GM19193 (cell line): ENCODE results near the gene HNRNPU.

Experiments
- POLR2A ChIP-seq: IDR thresholded peaks from 4 replicates; pipeline ENCODE4 v1.6.1; 2011; ENCODE audit not compliant: insufficient read depth, insufficient read length; ENCODE audit errors: extremely low read depth

Gene HNRNPU

GRCh38 chr1:244835276-244836134 is 28.8 kb downstream of the HNRNPU start, which contains the start of gene COX20:
Gene COX20, plus strand, starts transcription at chr1:244835658. Its CDS starts 57 bp downstream, at chr1:244835715.
- TF ChIP-seq POLR2A: peak; percentile 82

GRCh38 chr1:244834543-244835275 is 29.6 kb downstream of the HNRNPU start:
- peak; percentile 84 for TF ChIP-seq POLR2A

- TF ChIP-seq POLR2A: no peak
Observed at GRCh38 chr1:244833734-244834542, 30.4 kb downstream of the HNRNPU start.

GRCh38 chr1:244830639-244831038 is 33.7 kb downstream of the HNRNPU start:
- no peak for TF ChIP-seq POLR2A

GRCh38 chr1:244826712-244827111 is 37.6 kb downstream of the HNRNPU start:
- no peak for TF ChIP-seq POLR2A

- TF ChIP-seq POLR2A: no peak
Observed at GRCh38 chr1:244822878-244823277, 41.5 kb downstream of the HNRNPU start.

GRCh38 chr1:244821134-244821533 is 43.2 kb downstream of the HNRNPU start:
- TF ChIP-seq POLR2A: no peak

- no peak for TF ChIP-seq POLR2A
Observed at GRCh38 chr1:244820131-244820530, 44.2 kb downstream of the HNRNPU start.

GRCh38 chr1:244817415-244817894 is 46.9 kb downstream of the HNRNPU start:
- no peak for TF ChIP-seq POLR2A

GRCh38 chr1:244815600-244816099 is 48.7 kb downstream of the HNRNPU start:
- TF ChIP-seq POLR2A: no peak

- no peak for TF ChIP-seq POLR2A
Observed at GRCh38 chr1:244813327-244813726, 51.0 kb downstream of the HNRNPU start.

GRCh38 chr1:244810221-244810620 is 54.1 kb downstream of the HNRNPU start:
- TF ChIP-seq POLR2A: no peak

GRCh38 chr1:244807138-244807537 is 57.2 kb downstream of the HNRNPU start:
- TF ChIP-seq POLR2A: no peak

- TF ChIP-seq POLR2A: no peak
Observed at GRCh38 chr1:244804841-244805240, 59.5 kb downstream of the HNRNPU start.
